Endothelial cell of umbilical vein (primary cell): Measurements from ENCODE around the gene PKDCC. TPM values are rescaled to one million over a fixed set of nuclear protein-coding genes. Genes with fewer than 3 reads are reported as not detected.

ENCODE experiments used
- BruUV-seq: library from RNA; stranded (reverse); fragments of 400-500 nt; replicated peaks from 2 replicates; lab custom pipeline; 2021; lab: Mats Ljungman, UMichigan
- CTCF ChIA-PET: fragments of 300-600, 350-600 bp; sonication (Branson Sonifier 250); formaldehyde crosslinking; loops from one replicate; lab custom pipeline; 2021; ENCODE audit warnings: antibody characterized with exemption, inconsistent platforms; lab: Charles Lee
- POLR2A ChIA-PET: fragments of 300-600, 350-600 bp; sonication (Branson Sonifier 250); formaldehyde crosslinking; loops from one replicate; lab custom pipeline; 2021; ENCODE audit warnings: antibody characterized with exemption, inconsistent platforms; lab: Charles Lee
- DNase-seq: peaks from one replicate; pipeline ENCODE4 v3.0.0-alpha.2; 2011; ENCODE audit warnings: low read depth, low spot score
- FAIRE-seq: peaks from 2 replicates; lab custom pipeline; 2011; peaks lifted over from hg19 to GRCh38; lab: Jason Lieb, UNC
- H2AFZ ChIP-seq: 2 replicates; pipeline ENCODE4 v1.6.0; 2012; ENCODE audit warnings: low read depth, low read length, control low read depth, inconsistent platforms
- H3K27ac ChIP-seq: 2 replicates; pipeline ENCODE4 v1.5.1; 2011; ENCODE audit warnings: low read depth, mild to moderate bottlenecking, control low read depth, low read length, moderate library complexity; ENCODE audit not compliant: insufficient read depth
- H3K27me3 ChIP-seq, 2 experiments: 2 replicates each; pipeline versions ENCODE4 v1.6.0 to v1.6.1; 2011; ENCODE audit warnings: low read length in 2 of 2, mixed read lengths in 1 of 2; ENCODE audit not compliant: control insufficient read depth in 2 of 2, insufficient read depth in 2 of 2
- H3K36me3 ChIP-seq, 2 experiments: 2 replicates in 1 of 2; 3 replicates in 1 of 2; pipeline ENCODE4 v1.5.1; 2011; ENCODE audit warnings: low read length in 2 of 2, mild to moderate bottlenecking in 1 of 2, moderate library complexity in 1 of 2; ENCODE audit not compliant: control insufficient read depth in 2 of 2, insufficient read depth in 2 of 2; ENCODE audit errors: extremely low read depth in 1 of 2
- H3K4me1 ChIP-seq: 3 replicates; pipeline ENCODE4 v1.5.1; 2011; ENCODE audit warnings: mild to moderate bottlenecking, low read length; ENCODE audit not compliant: control insufficient read depth, insufficient read depth; ENCODE audit errors: extremely low read depth
- H3K4me2 ChIP-seq: 2 replicates; pipeline ENCODE4 v1.6.1; 2011; ENCODE audit warnings: low read length, control low read depth, mixed read lengths; ENCODE audit not compliant: insufficient read depth
- H3K4me3 ChIP-seq, 3 experiments: fragments of 200-600 bp in 1 of 3; sonication (generic), shearing (Covaris generic) in 1 of 3; replicated peaks in 1 of 3; 2 replicates each; pipeline ENCODE4 v1.5.1; 2011 to 2016; ENCODE audit warnings: control low read depth in 3 of 3, low read length in 3 of 3, mild to moderate bottlenecking in 2 of 3, inconsistent platforms in 1 of 3, low read depth in 1 of 3, moderate library complexity in 1 of 3; ENCODE audit not compliant: insufficient read depth in 1 of 3
- H3K79me2 ChIP-seq: 2 replicates; pipeline ENCODE4 v1.6.0; 2012; ENCODE audit warnings: low read length, inconsistent platforms; ENCODE audit not compliant: control insufficient read depth, insufficient read depth
- H3K9ac ChIP-seq: replicated peaks from 2 replicates; pipeline ENCODE3; 2011; ENCODE audit warnings: low read length, control low read depth; ENCODE audit not compliant: insufficient read depth; ENCODE audit errors: extremely low read depth
- H3K9me1 ChIP-seq: replicated peaks from 3 replicates; pipeline ENCODE4 v1.6.0; 2011; ENCODE audit warnings: mild to moderate bottlenecking, low read length; ENCODE audit not compliant: control insufficient read depth, insufficient read depth; ENCODE audit errors: extremely low read depth
- H3K9me3 ChIP-seq: replicated peaks from 2 replicates; pipeline ENCODE4 v1.5.1; 2012; ENCODE audit warnings: low read length, inconsistent platforms; ENCODE audit not compliant: control insufficient read depth, insufficient read depth
- H4K20me1 ChIP-seq: replicated peaks from 2 replicates; pipeline ENCODE3; 2011; ENCODE audit warnings: mild to moderate bottlenecking, low read length; ENCODE audit not compliant: control insufficient read depth, insufficient read depth; ENCODE audit errors: extremely low read depth
- CTCF ChIP-seq, 2 donors: IDR thresholded peaks; 1 replicate in 1 of 2; 2 replicates in 1 of 2; pipeline ENCODE4 v1.5.1; 2011; ENCODE audit warnings: low read length in 2 of 2, mild to moderate bottlenecking in 2 of 2, moderate library complexity in 2 of 2, control low read depth in 1 of 2, inconsistent platforms in 1 of 2, low read depth in 1 of 2; ENCODE audit not compliant: insufficient read depth in 1 of 2; ENCODE audit errors: extremely low read depth in 1 of 2
- FOS ChIP-seq: IDR thresholded peaks from 2 replicates; pipeline ENCODE4 v1.6.1; 2011; ENCODE audit warnings: mild to moderate bottlenecking, low read length, moderate library complexity, borderline replicate concordance; ENCODE audit not compliant: insufficient read depth
- JUN ChIP-seq: IDR thresholded peaks from 2 replicates; pipeline ENCODE4 v1.6.1; 2011; ENCODE audit warnings: borderline replicate concordance, low read depth; ENCODE audit not compliant: insufficient read length, insufficient read depth
- MAX ChIP-seq: IDR thresholded peaks from 2 replicates; pipeline ENCODE4 v1.6.1; 2011; ENCODE audit not compliant: insufficient read depth, insufficient read length
- MYC ChIP-seq: IDR thresholded peaks from one replicate; pipeline ENCODE4 v1.6.1; 2011; ENCODE audit warnings: mild to moderate bottlenecking, low read depth, low read length
- dilution Hi-C: fragments of 300-500 bp; cut with MboI; formaldehyde crosslinking; loops from one replicate; pipeline ENCODE4 v1.15.0; 2019; ENCODE audit warnings: low sequenced_read_pairs; ENCODE audit not compliant: extremely low pct_ligation_motif_present
- intact Hi-C: fragments of 100-400 bp; cut with micrococcal nuclease; formaldehyde crosslinking; loops from one replicate; pipeline ENCODE4 v1.10.0; 2022
- polyA plus RNA-seq, 4 experiments: library from polyadenylated mRNA; depleted of rRNA in 3 of 4; stranded (reverse) in 3 of 4; unstranded in 1 of 4; fragments of >200 nt; gene quantifications; 2 replicates each; pipeline versions ENCODE4 v1.2.1 to v1.2.3, GENCODE V29; 2011 to 2012; ENCODE audit warnings: missing spikeins in 1 of 4
- total RNA-seq: library from RNA; stranded (reverse); gene quantifications from 2 replicates; pipeline ENCODE4 v1.2.3, GENCODE V29; 2021

PKDCC gene
- total and polyA plus RNA-seq, 2 donors (not counting 3 experiments of a cell fraction or from before 2014, with no cell fraction given), result 3.0 to 5.9 TPM

- Histone ChIP-seq H3K79me2 (no peaks in the 10 kb centered on the region), H3K27ac (no peak overlapping the region), H3K9me3 (no peaks in the 10 kb centered on the region), H3K36me3 (no peaks in the 10 kb centered on the region), H3K4me3 (no peak overlapping the region), H2AFZ (no peak overlapping the region), H4K20me1 (no peaks in the 10 kb centered on the region), H3K9me1 (no peaks in the 10 kb centered on the region), H3K4me1 (peaks cover 8% of the 10 kb centered on the region), H3K27me3 (peaks cover 17 to 18% of the 10 kb centered on the region in 2 experiments), H3K9ac (no peak overlapping the region), H3K4me2 (no peak overlapping the region)
- dilution Hi-C loops, result no loop called here
- FAIRE-seq, result no peak
- ChIA-PET CTCF (interaction anchor here (1.1 to 2.7 kb wide), 2 partner anchors 10 to 263 kb away, joined by 3 to 8 read pairs; no protein-coding TSS in a partner anchor), POLR2A (no interaction called here)
- no peak for DNase-seq
- intact Hi-C loops, result loop anchor here (1.0 kb wide), 1 partner anchor 29 kb away; no protein-coding TSS in a partner anchor
- no TSS peak for BruUV-seq
- TF ChIP-seq CTCF (IDR thresholded peaks at IDR 0.05; ENCODE audit: extremely low read depth in 1 of 2, insufficient read depth in 1 of 2, low read depth in 1 of 2, low read length in 2 of 2), result no peak
These were observed 56.8 kb downstream of the PKDCC start for GRCh38 chr2:42104621-42105020.

GRCh38 chr2:42105330-42106256 lies 57.8 kb downstream of the PKDCC start:
- CTCF ChIA-PET, result interaction anchor here (1.1 to 2.7 kb wide), 6 partner anchors 9 to 264 kb away, joined by 3 to 9 read pairs (median 5); no protein-coding TSS in a partner anchor
- Histone ChIP-seq H3K36me3 (no peaks in the 10 kb centered on the region), H3K27me3 (peaks cover 17 to 20% of the 10 kb centered on the region in 2 experiments), H3K4me1 (peaks cover 8% of the 10 kb centered on the region), H2AFZ (no peak overlapping the region), H3K4me3 (no peak overlapping the region), H3K9me3 (no peaks in the 10 kb centered on the region), H3K9ac (no peak overlapping the region), H3K4me2 (no peak overlapping the region), H3K79me2 (no peaks in the 10 kb centered on the region), H4K20me1 (no peaks in the 10 kb centered on the region), H3K27ac (no peak overlapping the region), H3K9me1 (no peaks in the 10 kb centered on the region)
- dilution Hi-C loops, result no loop called here
- intact Hi-C loops, result no loop called here
- FAIRE-seq (no peak), DNase-seq (no peak)
- POLR2A ChIA-PET, result no interaction called here
- no TSS peak for BruUV-seq
- TF ChIP-seq FOS, result no peak
- TF ChIP-seq MAX, result no peak
- TF ChIP-seq JUN, result no peak
- TF ChIP-seq MYC, result no peak
